Neural progenitor cell (in vitro differentiated cells): ENCODE data around the gene PLA2G4A. TPM values are rescaled to one million over a fixed set of nuclear protein-coding genes. Genes with fewer than 3 reads are reported as not detected.

Experiments used
- DNase-seq: peaks from one replicate; pipeline ENCODE4 v3.0.0-alpha.2; 2016; ENCODE audit warnings: low spot score
- H2AFZ ChIP-seq: fragments of 200-600 bp; sonication (generic); replicated peaks from 2 replicates; pipeline ENCODE4 v1.6.1; 2016; ENCODE audit warnings: antibody characterized with exemption
- H3F3A ChIP-seq: fragments of 200-600 bp; sonication (generic); 2 replicates; pipeline ENCODE4 v1.6.1; 2016; ENCODE audit warnings: antibody characterized with exemption, low read depth
- H3K27ac ChIP-seq: fragments of 200-600 bp; sonication (generic); 2 replicates; pipeline ENCODE4 v1.5.1; 2016; ENCODE audit warnings: mild to moderate bottlenecking
- H3K27me3 ChIP-seq: fragments of 200-600 bp; sonication (generic); 2 replicates; pipeline ENCODE4 v1.6.1; 2016; ENCODE audit warnings: mild to moderate bottlenecking, moderate library complexity
- H3K36me3 ChIP-seq: fragments of 200-600 bp; sonication (generic); 2 replicates; pipeline ENCODE4 v1.5.1; 2016
- H3K4me1 ChIP-seq: fragments of 200-600 bp; sonication (generic); 2 replicates; pipeline ENCODE4 v1.6.1; 2016; ENCODE audit warnings: mixed run types
- H3K4me2 ChIP-seq: fragments of 200-600 bp; sonication (generic); 2 replicates; pipeline ENCODE4 v1.6.1; 2016
- H3K4me3 ChIP-seq: fragments of 200-600 bp; sonication (generic); 2 replicates; pipeline ENCODE4 v1.5.1; 2016
- H3K79me2 ChIP-seq: fragments of 200-600 bp; sonication (generic); 2 replicates; pipeline ENCODE4 v1.6.1; 2016; ENCODE audit warnings: low read depth
- H3K9ac ChIP-seq: fragments of 200-600 bp; sonication (generic); 2 replicates; pipeline ENCODE4 v1.6.1; 2016
- H3K9me3 ChIP-seq: fragments of 200-600 bp; sonication (generic); 2 replicates; pipeline ENCODE4 v1.5.1; 2016; ENCODE audit warnings: low read depth
- H4K20me1 ChIP-seq: fragments of 200-600 bp; sonication (generic); 2 replicates; pipeline ENCODE4 v1.6.1; 2016; ENCODE audit warnings: low read depth
- H3K27ac Mint-ChIP-seq: 3 replicates; pipeline ENCODE4 v1.8.0; 2021; ENCODE audit warnings: mixed read lengths
- H3K27me3 Mint-ChIP-seq: 2 replicates; pipeline ENCODE4 v1.8.0; 2022; ENCODE audit warnings: low read depth, mild to moderate bottlenecking, inconsistent platforms, moderate library complexity, mixed read lengths; ENCODE audit not compliant: insufficient read depth
- H3K36me3 Mint-ChIP-seq: 3 replicates; pipeline ENCODE4 v1.8.0; 2021; ENCODE audit warnings: mixed read lengths
- H3K4me1 Mint-ChIP-seq: 3 replicates; pipeline ENCODE4 v1.8.0; 2021; ENCODE audit warnings: mixed read lengths
- H3K4me3 Mint-ChIP-seq: 3 replicates; pipeline ENCODE4 v1.8.0; 2021; ENCODE audit warnings: mild to moderate bottlenecking, moderate library complexity, mixed read lengths
- H3K9me3 Mint-ChIP-seq: 3 replicates; pipeline ENCODE4 v1.8.0; 2020; ENCODE audit warnings: mixed read lengths
- CTCF ChIP-seq: fragments of 200-600 bp; sonication (generic); IDR thresholded peaks from 2 replicates; pipeline ENCODE4 v1.5.1; 2017; ENCODE audit warnings: antibody characterized with exemption, mild to moderate bottlenecking
- EZH2 ChIP-seq: fragments of 200-600 bp; sonication (generic); IDR thresholded peaks from 2 replicates; pipeline ENCODE4 v1.6.1; 2017; ENCODE audit warnings: antibody characterized with exemption, mild to moderate bottlenecking, moderate library complexity
- EZH2phosphoT487 ChIP-seq: fragments of 200-600 bp; sonication (generic); IDR thresholded peaks from 2 replicates; pipeline ENCODE4 v1.6.1; 2017; ENCODE audit warnings: antibody characterized with exemption
- total RNA-seq: library from RNA; depleted of rRNA; stranded (reverse); fragments of >200 nt; gene quantifications from 2 replicates; pipeline ENCODE4 v1.2.3, GENCODE V29; 2015; ENCODE audit warnings: low replicate concordance

PLA2G4A gene
- total RNA-seq, 1 donor from 2014 or later = 1.0 TPM

- no peaks in the 10 kb centered on the region for H3F3A ChIP-seq
- no peak overlapping the region for H2AFZ ChIP-seq
- Mint-ChIP-seq H3K36me3 (no peaks in the 10 kb centered on the region), H3K27ac (no peak overlapping the region), H3K4me1 (no peaks in the 10 kb centered on the region), H3K4me3 (no peak overlapping the region), H3K27me3 (no peaks in the 10 kb centered on the region), H3K9me3 (no peaks in the 10 kb centered on the region)
- H3K27me3 ChIP-seq = no peaks in the 10 kb centered on the region
- H3K27ac ChIP-seq = no peak overlapping the region
- peaks cover 8% of the 10 kb centered on the region for H3K4me1 ChIP-seq
- H4K20me1 ChIP-seq = no peaks in the 10 kb centered on the region
- no peaks in the 10 kb centered on the region for H3K79me2 ChIP-seq
- no peak for DNase-seq
- no peak for TF ChIP-seq CTCF
- H3K9me3 ChIP-seq = no peaks in the 10 kb centered on the region
- H3K4me2 ChIP-seq = no peak overlapping the region
- no peak overlapping the region for H3K9ac ChIP-seq
- H3K4me3 ChIP-seq = no peak overlapping the region
- no peaks in the 10 kb centered on the region for H3K36me3 ChIP-seq
Measured at GRCh38 chr1:186865857-186866256, 37.1 kb downstream of the PLA2G4A start.

GRCh38 chr1:186869526-186870228 lies 40.9 kb downstream of the PLA2G4A start:
- Histone ChIP-seq H3K27ac (no peak overlapping the region), H4K20me1 (no peaks in the 10 kb centered on the region), H3K9me3 (no peaks in the 10 kb centered on the region), H3K4me3 (no peak overlapping the region), H3K36me3 (no peaks in the 10 kb centered on the region), H3K27me3 (no peaks in the 10 kb centered on the region), H3K4me2 (no peak overlapping the region), H3F3A (peaks cover 5% of the 10 kb centered on the region), H3K9ac (no peak overlapping the region), H2AFZ (no peak overlapping the region), H3K4me1 (peaks cover 23% of the 10 kb centered on the region), H3K79me2 (no peaks in the 10 kb centered on the region)
- H3K27ac Mint-ChIP-seq = no peak overlapping the region
- H3K4me1 Mint-ChIP-seq = peaks cover 13% of the 10 kb centered on the region
- DNase-seq = no peak
- TF ChIP-seq EZH2phosphoT487 = no peak
- TF ChIP-seq EZH2 = no peak
- no peak for TF ChIP-seq CTCF
- no peaks in the 10 kb centered on the region for H3K9me3 Mint-ChIP-seq
- no peak overlapping the region for H3K4me3 Mint-ChIP-seq
- H3K36me3 Mint-ChIP-seq = no peaks in the 10 kb centered on the region
- no peaks in the 10 kb centered on the region for H3K27me3 Mint-ChIP-seq

GRCh38 chr1:186871784-186872183 lies 43.0 kb downstream of the PLA2G4A start:
- TF ChIP-seq EZH2 = no peak
- no peak for TF ChIP-seq EZH2phosphoT487
- TF ChIP-seq CTCF = no peak
- peak overlapping the region; percentile 23 for H2AFZ ChIP-seq
- H3K9me3 ChIP-seq = no peaks in the 10 kb centered on the region
- DNase-seq = peak; percentile 26
- H3K4me2 ChIP-seq = peak overlapping the region; percentile 52
- Mint-ChIP-seq H3K27me3 (no peaks in the 10 kb centered on the region), H3K9me3 (no peaks in the 10 kb centered on the region), H3K27ac (no peak overlapping the region), H3K4me3 (no peak overlapping the region), H3K4me1 (peaks cover 13% of the 10 kb centered on the region), H3K36me3 (no peaks in the 10 kb centered on the region)
- peak overlapping the region; percentile 35 for H3K27ac ChIP-seq
- H3K27me3 ChIP-seq = no peaks in the 10 kb centered on the region
- no peaks in the 10 kb centered on the region for H4K20me1 ChIP-seq
- no peaks in the 10 kb centered on the region for H3K79me2 ChIP-seq
- H3K36me3 ChIP-seq = no peaks in the 10 kb centered on the region
- peaks cover 5% of the 10 kb centered on the region for H3F3A ChIP-seq
- no peak overlapping the region for H3K4me3 ChIP-seq
- no peak overlapping the region for H3K9ac ChIP-seq
- H3K4me1 ChIP-seq = peaks cover 23% of the 10 kb centered on the region
